Type B pancreatic cell (in vitro differentiated cells): ENCODE results near the gene HMGN3. TPM values are rescaled to one million over a fixed set of nuclear protein-coding genes. Genes with fewer than 3 reads are reported as not detected.
A peak's percentile ranks its signal among the peaks of the same experiment; 100 is the strongest.

Experiments
- DNase-seq: peaks from one replicate; pipeline ENCODE4 v3.0.0; 2021; ENCODE audit warnings: mixed read lengths; ENCODE audit not compliant: unreplicated experiment; ENCODE audit errors: extremely low spot score
- H3K27ac Mint-ChIP-seq: 2 replicates; pipeline ENCODE4 v1.8.0; 2021; ENCODE audit warnings: mild to moderate bottlenecking, mixed read lengths
- H3K27me3 Mint-ChIP-seq: 2 replicates; pipeline ENCODE4 v1.8.0; 2021; ENCODE audit warnings: mixed read lengths
- H3K36me3 Mint-ChIP-seq: 2 replicates; pipeline ENCODE4 v1.8.0; 2021; ENCODE audit warnings: mixed read lengths
- H3K4me1 Mint-ChIP-seq: one replicate; pipeline ENCODE4 v1.8.0; 2021; ENCODE audit warnings: mixed read lengths; ENCODE audit not compliant: unreplicated experiment
- H3K4me3 Mint-ChIP-seq: 2 replicates; pipeline ENCODE4 v1.8.0; 2021; ENCODE audit warnings: mild to moderate bottlenecking, mixed read lengths
- H3K9me3 Mint-ChIP-seq: 2 replicates; pipeline ENCODE4 v1.8.0; 2021; ENCODE audit warnings: mixed read lengths
- total RNA-seq: library from RNA; stranded (reverse); gene quantifications from 2 replicates; pipeline ENCODE4 v1.2.1, GENCODE V29; 2021; ENCODE audit warnings: low replicate concordance
- TF ChIP-seq, protein P1 (sequence below): fragments of 200-600 bp; sonication (generic); conservative IDR thresholded peaks from 2 replicates; pipeline ENCODE4 v1.5.0; 2021; ENCODE audit warnings: antibody characterized with exemption, mild to moderate bottlenecking

The HMGN3 gene
- total RNA-seq, 1 donor from 2014 or later: 163 TPM

- no peaks in the 10 kb centered on the region for H3K9me3 Mint-ChIP-seq
- no peak overlapping the region for H3K4me3 Mint-ChIP-seq
- no peaks in the 10 kb centered on the region for H3K27me3 Mint-ChIP-seq
- H3K27ac Mint-ChIP-seq: no peak overlapping the region
- no peak for DNase-seq
- H3K4me1 Mint-ChIP-seq: peaks cover 14% of the 10 kb centered on the region
- H3K36me3 Mint-ChIP-seq: no peaks in the 10 kb centered on the region
- TF ChIP-seq, protein P1, sequence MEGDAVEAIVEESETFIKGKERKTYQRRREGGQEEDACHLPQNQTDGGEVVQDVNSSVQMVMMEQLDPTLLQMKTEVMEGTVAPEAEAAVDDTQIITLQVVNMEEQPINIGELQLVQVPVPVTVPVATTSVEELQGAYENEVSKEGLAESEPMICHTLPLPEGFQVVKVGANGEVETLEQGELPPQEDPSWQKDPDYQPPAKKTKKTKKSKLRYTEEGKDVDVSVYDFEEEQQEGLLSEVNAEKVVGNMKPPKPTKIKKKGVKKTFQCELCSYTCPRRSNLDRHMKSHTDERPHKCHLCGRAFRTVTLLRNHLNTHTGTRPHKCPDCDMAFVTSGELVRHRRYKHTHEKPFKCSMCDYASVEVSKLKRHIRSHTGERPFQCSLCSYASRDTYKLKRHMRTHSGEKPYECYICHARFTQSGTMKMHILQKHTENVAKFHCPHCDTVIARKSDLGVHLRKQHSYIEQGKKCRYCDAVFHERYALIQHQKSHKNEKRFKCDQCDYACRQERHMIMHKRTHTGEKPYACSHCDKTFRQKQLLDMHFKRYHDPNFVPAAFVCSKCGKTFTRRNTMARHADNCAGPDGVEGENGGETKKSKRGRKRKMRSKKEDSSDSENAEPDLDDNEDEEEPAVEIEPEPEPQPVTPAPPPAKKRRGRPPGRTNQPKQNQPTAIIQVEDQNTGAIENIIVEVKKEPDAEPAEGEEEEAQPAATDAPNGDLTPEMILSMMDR: no peak
Measured at GRCh38 chr6:79184086-79184485, 50.4 kb downstream of the HMGN3 start.

- no peaks in the 10 kb centered on the region for H3K9me3 Mint-ChIP-seq
- H3K4me1 Mint-ChIP-seq: peaks cover 14% of the 10 kb centered on the region
- H3K27me3 Mint-ChIP-seq: no peaks in the 10 kb centered on the region
- H3K27ac Mint-ChIP-seq: peak overlapping the region; percentile 69
- DNase-seq: no peak
- H3K4me3 Mint-ChIP-seq: peak overlapping the region; percentile 69
- TF ChIP-seq, protein P1: no peak
- H3K36me3 Mint-ChIP-seq: no peaks in the 10 kb centered on the region
Measured at GRCh38 chr6:79180052-79180451, 54.4 kb downstream of the HMGN3 start.

DNA sequence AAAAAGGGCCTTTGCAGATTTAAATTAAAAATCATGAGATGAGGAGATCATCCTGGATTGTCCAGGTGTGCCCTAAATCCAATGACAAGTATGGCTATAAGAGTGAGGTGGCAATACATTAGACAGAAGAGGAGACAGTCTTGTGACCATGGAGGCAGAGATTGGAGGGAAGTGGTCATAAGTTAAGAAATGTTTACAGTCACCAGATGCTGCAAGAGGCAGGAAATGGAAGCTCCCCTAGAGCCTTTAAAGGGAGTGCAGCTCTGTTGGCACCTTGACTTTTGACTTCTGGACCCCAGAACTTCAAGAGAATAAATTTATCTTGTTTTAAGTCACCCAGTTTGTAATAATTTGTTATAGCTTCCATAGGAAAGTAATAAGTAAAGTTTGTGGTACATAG, 61.1 kb downstream of the HMGN3 start:
- no peak for DNase-seq
- Mint-ChIP-seq H3K4me3 (no peak overlapping the region), H3K4me1 (peaks cover 16% of the 10 kb centered on the region), H3K36me3 (no peaks in the 10 kb centered on the region), H3K27me3 (no peaks in the 10 kb centered on the region), H3K27ac (no peak overlapping the region), H3K9me3 (no peaks in the 10 kb centered on the region)
- TF ChIP-seq, protein P1: no peak

DNA sequence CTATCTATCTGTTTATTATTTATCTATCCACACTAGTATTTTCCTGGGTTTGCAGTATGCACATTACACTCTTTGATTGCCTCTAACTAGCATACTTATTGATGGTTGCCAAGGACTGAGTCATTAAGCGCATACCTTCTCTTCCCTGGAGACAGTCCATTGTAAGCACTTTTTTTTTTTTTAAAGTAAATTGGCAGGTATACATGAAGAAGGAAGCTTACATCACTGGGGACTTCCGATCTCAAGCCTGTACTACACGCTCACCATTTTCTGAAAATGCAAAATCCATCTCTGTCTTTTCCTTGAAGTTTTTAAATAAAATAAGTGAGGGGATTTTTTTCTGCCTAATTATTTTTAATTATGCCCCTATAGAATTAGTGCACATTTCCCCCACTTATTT, 63.5 kb downstream of the HMGN3 start:
- TF ChIP-seq, protein P1: no peak
- no peaks in the 10 kb centered on the region for H3K36me3 Mint-ChIP-seq
- no peak overlapping the region for H3K27ac Mint-ChIP-seq
- peaks cover 22% of the 10 kb centered on the region for H3K4me1 Mint-ChIP-seq
- H3K9me3 Mint-ChIP-seq: no peaks in the 10 kb centered on the region
- H3K27me3 Mint-ChIP-seq: no peaks in the 10 kb centered on the region
- no peak for DNase-seq
- no peak overlapping the region for H3K4me3 Mint-ChIP-seq

DNA sequence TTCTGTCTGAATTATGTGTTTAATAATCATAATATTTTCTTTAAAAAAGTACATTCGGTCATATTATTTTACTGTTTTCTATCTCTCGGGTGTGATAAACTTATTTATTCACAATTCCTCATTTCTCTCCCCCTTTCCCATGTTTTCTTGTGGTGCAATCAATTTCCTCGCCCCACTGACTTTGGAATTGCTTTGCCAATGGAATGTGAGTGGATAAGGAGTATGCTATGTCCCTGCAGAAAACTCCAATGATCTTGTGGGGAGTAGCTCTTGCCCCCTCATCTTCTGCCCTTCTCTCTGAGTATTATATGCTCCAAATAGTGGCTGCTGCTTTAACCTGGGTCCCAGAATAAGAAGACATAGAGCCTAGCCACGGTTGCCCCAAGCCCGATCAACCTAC, 64.1 kb downstream of the HMGN3 start:
- Mint-ChIP-seq H3K27ac (no peak overlapping the region), H3K36me3 (no peaks in the 10 kb centered on the region), H3K4me3 (no peak overlapping the region), H3K27me3 (no peaks in the 10 kb centered on the region), H3K4me1 (peaks cover 22% of the 10 kb centered on the region), H3K9me3 (no peaks in the 10 kb centered on the region)
- TF ChIP-seq, protein P1: no peak
- DNase-seq: no peak

DNA sequence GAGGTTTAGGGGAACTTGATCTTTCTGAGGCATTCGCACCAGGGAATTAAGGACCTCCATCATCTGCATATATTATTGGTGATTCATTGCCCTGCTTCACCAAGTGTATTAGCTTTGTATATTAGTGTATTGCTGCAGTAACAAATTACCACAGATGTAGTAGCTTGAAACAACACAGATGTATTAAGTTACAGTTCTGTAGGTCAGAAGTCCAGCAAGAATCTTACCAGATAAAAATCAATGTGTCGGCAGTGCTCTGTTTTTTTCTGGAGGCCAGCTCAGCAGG, 65.8 kb downstream of the HMGN3 start:
- no peaks in the 10 kb centered on the region for H3K36me3 Mint-ChIP-seq
- TF ChIP-seq, protein P1: no peak
- H3K9me3 Mint-ChIP-seq: no peaks in the 10 kb centered on the region
- H3K27ac Mint-ChIP-seq: no peak overlapping the region
- DNase-seq: no peak
- no peaks in the 10 kb centered on the region for H3K27me3 Mint-ChIP-seq
- H3K4me1 Mint-ChIP-seq: peaks cover 22% of the 10 kb centered on the region
- no peak overlapping the region for H3K4me3 Mint-ChIP-seq
